HCT116 (cell line): ENCODE measurements around the gene PPP2R2D. TPM values are rescaled to one million over a fixed set of nuclear protein-coding genes. Genes with fewer than 3 reads are reported as not detected.

Source experiments
- ATAC-seq: fragments of 200-7000 bp; cut with Tn5 transposase; 2 replicates; pipeline ENCODE4 v1.9.1; 2020; ENCODE audit warnings: mild to moderate bottlenecking, moderate library complexity
- BruUV-seq: library from RNA; stranded (reverse); fragments of 400-500 nt; replicated peaks from 2 replicates; lab custom pipeline; 2021; lab: Mats Ljungman, UMichigan
- CTCF ChIA-PET: fragments of 300-600 bp; sonication (Branson Sonifier 250); formaldehyde crosslinking; loops from one replicate; lab custom pipeline; 2021; ENCODE audit warnings: antibody characterized with exemption; lab: Charles Lee
- POLR2A ChIA-PET: fragments of 300-600, 350-600 bp; sonication (Branson Sonifier 250); formaldehyde crosslinking; loops from one replicate; lab custom pipeline; 2021; ENCODE audit warnings: antibody characterized with exemption; lab: Charles Lee
- RAD21 ChIA-PET, 2 experiments: fragments of 300-600 bp; sonication (Branson Sonifier 250); formaldehyde crosslinking; loops; one replicate each; lab custom pipeline; 2023; ENCODE audit warnings: low total read pairs in 2 of 2; ENCODE audit not compliant: uncharacterized antibody in 2 of 2, unreplicated experiment in 2 of 2, low non-redundant PET in 1 of 2; lab: Charles Lee
- DNase-seq: peaks from one replicate; pipeline ENCODE4 v3.0.0-alpha.2; 2010; ENCODE audit warnings: low read depth, low spot score
- H2AFZ ChIP-seq: fragments of 200-600 bp; shearing (Covaris generic), sonication (generic); 2 replicates; pipeline ENCODE4 v1.6.1; 2017; ENCODE audit warnings: low read depth, mixed run types, mixed read lengths, antibody characterized with exemption, low read length; ENCODE audit not compliant: poor library complexity, severe bottlenecking
- H3K27ac ChIP-seq: 2 replicates; pipeline ENCODE4 v1.5.1; 2012; ENCODE audit warnings: low read depth, low read length
- H3K27me3 ChIP-seq: fragments of 200-600 bp; sonication (generic); 2 replicates; pipeline ENCODE4 v1.6.1; 2016; ENCODE audit warnings: mixed run types, low read length, mixed read lengths; ENCODE audit not compliant: insufficient read depth
- H3K36me3 ChIP-seq, 2 experiments: fragments of 200-500 bp in 1 of 2; fragments of 200-600 bp in 1 of 2; sonication (Bioruptor generic) in 1 of 2; sonication (generic) in 1 of 2; 2 replicates each; pipeline versions ENCODE4 v1.5.1 to v1.6.1; 2014 to 2016; ENCODE audit warnings: low read length in 2 of 2, inconsistent platforms in 1 of 2, mixed read lengths in 1 of 2, mixed run types in 1 of 2; ENCODE audit not compliant: insufficient read depth in 2 of 2, control insufficient read depth in 1 of 2
- H3K4me1 ChIP-seq, 2 experiments: fragments of 200-600 bp in 1 of 2; sonication (generic) in 1 of 2; 2 replicates each; pipeline versions ENCODE4 v1.5.1 to v1.6.1; 2012 to 2017; ENCODE audit warnings: low read length in 2 of 2, inconsistent platforms in 1 of 2, mild to moderate bottlenecking in 1 of 2, mixed read lengths in 1 of 2, mixed run types in 1 of 2, moderate library complexity in 1 of 2; ENCODE audit not compliant: insufficient read depth in 2 of 2, control insufficient read depth in 1 of 2
- H3K4me2 ChIP-seq: fragments of 200-600 bp; sonication (generic); 2 replicates; pipeline ENCODE4 v1.6.1; 2017; ENCODE audit warnings: mixed run types, low read length, mixed read lengths
- H3K4me3 ChIP-seq, 2 experiments: fragments of 200-600 bp in 1 of 2; sonication (generic) in 1 of 2; replicated peaks in 1 of 2; 2 replicates each; pipeline ENCODE4 v1.5.1; 2011 to 2016; ENCODE audit warnings: low read length in 2 of 2, control low read depth in 1 of 2, low read depth in 1 of 2, mild to moderate bottlenecking in 1 of 2, mixed read lengths in 1 of 2, mixed run types in 1 of 2
- H3K79me2 ChIP-seq: fragments of 200-600 bp; sonication (generic); 2 replicates; pipeline ENCODE4 v1.6.1; 2017; ENCODE audit warnings: mild to moderate bottlenecking, mixed run types, low read length, moderate library complexity, mixed read lengths; ENCODE audit not compliant: insufficient read depth
- H3K9ac ChIP-seq: fragments of 200-600 bp; sonication (generic); 2 replicates; pipeline ENCODE4 v1.6.1; 2016; ENCODE audit warnings: low read length, mixed read lengths
- H3K9me2 ChIP-seq: fragments of 200-600 bp; sonication (generic), shearing (Covaris generic); 2 replicates; pipeline ENCODE4 v1.6.1; 2017; ENCODE audit warnings: mixed run types, mild to moderate bottlenecking, moderate library complexity; ENCODE audit not compliant: insufficient read depth
- H3K9me3 ChIP-seq, 2 experiments: fragments of 200-500 bp in 1 of 2; fragments of 200-600 bp in 1 of 2; sonication (Bioruptor generic) in 1 of 2; sonication (generic) in 1 of 2; 2 replicates each; pipeline ENCODE4 v1.6.1; 2014 to 2017; ENCODE audit warnings: low read length in 2 of 2, mixed read lengths in 2 of 2, inconsistent platforms in 1 of 2, low read depth in 1 of 2, mild to moderate bottlenecking in 1 of 2, mixed run types in 1 of 2, moderate library complexity in 1 of 2; ENCODE audit not compliant: control insufficient read depth in 1 of 2, insufficient read depth in 1 of 2
- H4K20me1 ChIP-seq: fragments of 200-600 bp; sonication (generic), shearing (Covaris generic); 2 replicates; pipeline ENCODE4 v1.6.1; 2017; ENCODE audit warnings: mixed run types, mild to moderate bottlenecking, moderate library complexity; ENCODE audit not compliant: insufficient read depth
- CBX3 ChIP-seq: IDR thresholded peaks from 2 replicates; pipeline ENCODE4 v1.6.1; 2012; ENCODE audit warnings: low read depth
- CEBPB ChIP-seq: IDR thresholded peaks from 2 replicates; pipeline ENCODE4 v1.6.1; 2012; ENCODE audit warnings: low read depth
- EGR1 ChIP-seq: IDR thresholded peaks from 2 replicates; pipeline ENCODE4 v1.6.1; 2012; ENCODE audit warnings: low read depth
- EZH2 ChIP-seq: fragments of 200-600 bp; sonication (generic); IDR thresholded peaks from 2 replicates; pipeline ENCODE4 v1.6.1; 2017; ENCODE audit warnings: antibody characterized with exemption, mixed run types
- FOSL1 ChIP-seq: IDR thresholded peaks from 2 replicates; pipeline ENCODE4 v1.6.1; 2012; ENCODE audit warnings: low read depth
- JUND ChIP-seq: IDR thresholded peaks from 2 replicates; pipeline ENCODE4 v1.6.1; 2012
- POLR2A ChIP-seq: IDR thresholded peaks from 2 replicates; pipeline ENCODE4 v1.7.0; 2011; ENCODE audit warnings: borderline replicate concordance; ENCODE audit not compliant: insufficient read depth, insufficient read length; ENCODE audit errors: extremely low read depth
- POLR2AphosphoS5 ChIP-seq: IDR thresholded peaks from 2 replicates; pipeline ENCODE4 v1.6.1; 2011; ENCODE audit warnings: mild to moderate bottlenecking, low read depth, low read length, moderate library complexity
- RAD21 ChIP-seq: IDR thresholded peaks from 2 replicates; pipeline ENCODE4 v1.6.1; 2012; ENCODE audit warnings: low read depth, mild to moderate bottlenecking
- SP1 ChIP-seq: IDR thresholded peaks from 2 replicates; pipeline ENCODE4 v1.6.1; 2012; ENCODE audit warnings: low read depth
- TCF7L2 ChIP-seq: IDR thresholded peaks from 2 replicates; pipeline ENCODE4 v1.7.0; 2011; ENCODE audit warnings: borderline replicate concordance, inconsistent platforms; ENCODE audit not compliant: insufficient read depth, insufficient read length; ENCODE audit errors: extremely low read depth
- YY1 ChIP-seq: IDR thresholded peaks from 2 replicates; pipeline ENCODE4 v1.6.1; 2011; ENCODE audit warnings: low read length, low read depth, moderate library complexity, mild to moderate bottlenecking; ENCODE audit not compliant: insufficient replicate concordance; ENCODE audit errors: extremely low read depth
- ZFX ChIP-seq: fragments of 450-650 bp; IDR thresholded peaks from 2 replicates; pipeline ENCODE4 v1.6.1; 2017
- ZNF274 ChIP-seq: fragments of 200-500 bp; sonication (Bioruptor generic); IDR thresholded peaks from 2 replicates; pipeline ENCODE4 v1.6.1; 2014; ENCODE audit warnings: mild to moderate bottlenecking, low read depth, low read length, inconsistent platforms
- intact Hi-C: fragments of 100-400 bp; cut with micrococcal nuclease; formaldehyde crosslinking; loops from 2 replicates; pipeline ENCODE4 v1.10.0; 2022
- total RNA-seq: library from RNA; stranded (reverse); gene quantifications from one replicate; pipeline ENCODE4 v1.2.1, GENCODE V29; 2021; ENCODE audit not compliant: unreplicated experiment
- TF ChIP-seq, protein P1 (sequence below): IDR thresholded peaks from 2 replicates; pipeline ENCODE4 v1.6.1; 2012; ENCODE audit warnings: low read depth

PPP2R2D gene
- total RNA-seq, 1 experiment from 2014 or later = 18.1 TPM

DNA sequence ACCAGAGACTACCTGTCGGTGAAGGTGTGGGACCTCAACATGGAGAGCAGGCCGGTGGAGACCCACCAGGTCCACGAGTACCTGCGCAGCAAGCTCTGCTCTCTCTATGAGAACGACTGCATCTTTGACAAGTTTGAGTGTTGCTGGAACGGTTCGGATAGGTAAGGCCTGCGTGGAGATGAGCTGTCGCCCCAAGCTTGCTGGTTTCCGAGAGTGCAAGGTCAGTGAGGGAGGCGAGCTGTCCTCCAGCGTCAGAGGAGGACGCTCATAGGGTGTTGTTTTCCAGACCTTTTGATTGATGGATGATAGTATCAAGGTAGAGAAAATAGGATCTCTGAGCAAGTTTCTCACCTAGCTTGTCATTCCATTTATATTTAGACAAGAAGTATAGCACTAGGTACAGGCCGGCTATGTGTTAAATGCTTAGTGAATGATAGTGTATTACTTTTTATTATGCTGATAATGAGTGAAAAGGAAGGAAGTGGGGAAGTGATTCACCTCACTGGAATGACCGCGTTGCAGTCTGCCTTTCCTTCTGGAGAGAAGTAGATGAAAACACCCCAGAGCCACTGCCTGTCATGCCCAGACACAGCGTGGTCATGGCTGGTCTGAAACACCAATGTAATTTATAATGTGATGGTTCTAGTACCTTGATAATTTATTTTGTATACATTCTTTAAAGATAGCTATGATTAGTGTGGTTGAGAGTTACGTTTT, 47.0 kb downstream of the PPP2R2D start:
- intact Hi-C loops = no loop called here

GRCh38 chr10:131948501-131948900, 47.7 kb downstream of the PPP2R2D start:
- Histone ChIP-seq H3K4me3 (no peak overlapping the region), H3K27me3 (no peaks in the 10 kb centered on the region), H4K20me1 (no peaks in the 10 kb centered on the region), H3K4me2 (no peak overlapping the region), H3K9me3 (no peaks in the 10 kb centered on the region), H3K4me1 (peaks cover 0 to 10% of the 10 kb centered on the region in 2 experiments; a peak in 2 of 4 replicates), H3K9ac (no peak overlapping the region), H3K36me3 (peaks cover 0 to 3% of the 10 kb centered on the region in 2 experiments; a peak in 1 of 4 replicates), H3K79me2 (no peaks in the 10 kb centered on the region), H3K27ac (no peak overlapping the region), H2AFZ (no peak overlapping the region), H3K9me2 (no peaks in the 10 kb centered on the region)
- intact Hi-C loops = no loop called here
- ATAC-seq = no peak
- DNase-seq = no peak
- ChIA-PET POLR2A (no interaction called here), CTCF (no interaction called here), RAD21 (no interaction called here)
- no TSS peak for BruUV-seq
- TF ChIP-seq RAD21 = no peak
- no peak for TF ChIP-seq ZNF274
- no peak for TF ChIP-seq POLR2AphosphoS5
- TF ChIP-seq CBX3 = no peak
- TF ChIP-seq SP1 = no peak
- no peak for TF ChIP-seq EZH2
- no peak for TF ChIP-seq EGR1
- no peak for TF ChIP-seq ZFX
- TF ChIP-seq JUND = no peak
- TF ChIP-seq FOSL1 = no peak
- TF ChIP-seq YY1 = no peak
- no peak for TF ChIP-seq TCF7L2
- TF ChIP-seq, protein P1, sequence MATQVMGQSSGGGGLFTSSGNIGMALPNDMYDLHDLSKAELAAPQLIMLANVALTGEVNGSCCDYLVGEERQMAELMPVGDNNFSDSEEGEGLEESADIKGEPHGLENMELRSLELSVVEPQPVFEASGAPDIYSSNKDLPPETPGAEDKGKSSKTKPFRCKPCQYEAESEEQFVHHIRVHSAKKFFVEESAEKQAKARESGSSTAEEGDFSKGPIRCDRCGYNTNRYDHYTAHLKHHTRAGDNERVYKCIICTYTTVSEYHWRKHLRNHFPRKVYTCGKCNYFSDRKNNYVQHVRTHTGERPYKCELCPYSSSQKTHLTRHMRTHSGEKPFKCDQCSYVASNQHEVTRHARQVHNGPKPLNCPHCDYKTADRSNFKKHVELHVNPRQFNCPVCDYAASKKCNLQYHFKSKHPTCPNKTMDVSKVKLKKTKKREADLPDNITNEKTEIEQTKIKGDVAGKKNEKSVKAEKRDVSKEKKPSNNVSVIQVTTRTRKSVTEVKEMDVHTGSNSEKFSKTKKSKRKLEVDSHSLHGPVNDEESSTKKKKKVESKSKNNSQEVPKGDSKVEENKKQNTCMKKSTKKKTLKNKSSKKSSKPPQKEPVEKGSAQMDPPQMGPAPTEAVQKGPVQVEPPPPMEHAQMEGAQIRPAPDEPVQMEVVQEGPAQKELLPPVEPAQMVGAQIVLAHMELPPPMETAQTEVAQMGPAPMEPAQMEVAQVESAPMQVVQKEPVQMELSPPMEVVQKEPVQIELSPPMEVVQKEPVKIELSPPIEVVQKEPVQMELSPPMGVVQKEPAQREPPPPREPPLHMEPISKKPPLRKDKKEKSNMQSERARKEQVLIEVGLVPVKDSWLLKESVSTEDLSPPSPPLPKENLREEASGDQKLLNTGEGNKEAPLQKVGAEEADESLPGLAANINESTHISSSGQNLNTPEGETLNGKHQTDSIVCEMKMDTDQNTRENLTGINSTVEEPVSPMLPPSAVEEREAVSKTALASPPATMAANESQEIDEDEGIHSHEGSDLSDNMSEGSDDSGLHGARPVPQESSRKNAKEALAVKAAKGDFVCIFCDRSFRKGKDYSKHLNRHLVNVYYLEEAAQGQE = no peak
- TF ChIP-seq CEBPB = no peak

More for the DNA sequence above, 47.0 kb downstream of the PPP2R2D start:
- Histone ChIP-seq H3K27ac (no peak overlapping the region), H2AFZ (no peak overlapping the region), H3K36me3 (peaks cover 0 to 3% of the 10 kb centered on the region in 2 experiments; a peak in 1 of 4 replicates), H4K20me1 (no peaks in the 10 kb centered on the region), H3K9ac (no peak overlapping the region), H3K79me2 (no peaks in the 10 kb centered on the region), H3K4me2 (peak overlapping the region; percentile 17; the same call in 1 of the 2 replicates), H3K4me3 (no peak overlapping the region), H3K9me3 (no peaks in the 10 kb centered on the region), H3K9me2 (no peaks in the 10 kb centered on the region), H3K27me3 (no peaks in the 10 kb centered on the region), H3K4me1 (peaks cover 0 to 10% of the 10 kb centered on the region in 2 experiments; a peak in 2 of 4 replicates)
- BruUV-seq = no TSS peak
- RAD21 ChIA-PET = no interaction called here
- peak; percentile 46; the same call in 1 of the 2 replicates for ATAC-seq
- DNase-seq = no peak
- CTCF ChIA-PET = no interaction called here
- TF ChIP-seq JUND (0 out of 2 replicates have a peak, but pooled peaks have one; percentile 18), POLR2A (no peak)
- POLR2A ChIA-PET = no interaction called here
